HEK293 (cell line): Measurements from ENCODE around the gene SLC39A11.

ENCODE experiments used
- CTCF ChIP-seq: fragments of 450-650 bp; formaldehyde crosslinking; IDR thresholded peaks from 2 replicates; pipeline ENCODE4 v1.5.1; 2016; ENCODE audit warnings: missing biosample characterization, missing genetic modification characterization
- GLI4 ChIP-seq: fragments of 450-650 bp; formaldehyde crosslinking; IDR thresholded peaks from 2 replicates; pipeline ENCODE4 v1.5.1; 2016; ENCODE audit warnings: missing biosample characterization, missing genetic modification characterization
- KLF8 ChIP-seq: fragments of 450-650 bp; formaldehyde crosslinking; IDR thresholded peaks from 2 replicates; pipeline ENCODE4 v1.5.1; 2016; ENCODE audit warnings: missing biosample characterization, missing genetic modification characterization
- ZBTB48 ChIP-seq: fragments of 450-650 bp; formaldehyde crosslinking; IDR thresholded peaks from 2 replicates; pipeline ENCODE4 v1.5.1; 2016; ENCODE audit warnings: missing biosample characterization, missing genetic modification characterization
- ZFP37 ChIP-seq: fragments of 450-650 bp; formaldehyde crosslinking; IDR thresholded peaks from 2 replicates; pipeline ENCODE4 v1.5.1; 2016; ENCODE audit warnings: missing biosample characterization, missing genetic modification characterization
- ZNF174 ChIP-seq: fragments of 450-650 bp; formaldehyde crosslinking; IDR thresholded peaks from 2 replicates; pipeline ENCODE4 v1.5.0; 2017; ENCODE audit warnings: missing biosample characterization, mild to moderate bottlenecking, missing genetic modification characterization
- ZNF2 ChIP-seq: fragments of 450-650 bp; formaldehyde crosslinking; IDR thresholded peaks from 2 replicates; pipeline ENCODE4 v1.5.1; 2016; ENCODE audit warnings: missing biosample characterization, missing genetic modification characterization
- ZNF623 ChIP-seq: fragments of 450-650 bp; formaldehyde crosslinking; IDR thresholded peaks from 2 replicates; pipeline ENCODE4 v1.5.1; 2016; ENCODE audit warnings: missing biosample characterization, missing genetic modification characterization
- TF ChIP-seq, protein P1 (sequence below): fragments of 450-650 bp; formaldehyde crosslinking; IDR thresholded peaks from 2 replicates; pipeline ENCODE4 v1.5.1; 2016; ENCODE audit warnings: missing biosample characterization, missing genetic modification characterization

DNA sequence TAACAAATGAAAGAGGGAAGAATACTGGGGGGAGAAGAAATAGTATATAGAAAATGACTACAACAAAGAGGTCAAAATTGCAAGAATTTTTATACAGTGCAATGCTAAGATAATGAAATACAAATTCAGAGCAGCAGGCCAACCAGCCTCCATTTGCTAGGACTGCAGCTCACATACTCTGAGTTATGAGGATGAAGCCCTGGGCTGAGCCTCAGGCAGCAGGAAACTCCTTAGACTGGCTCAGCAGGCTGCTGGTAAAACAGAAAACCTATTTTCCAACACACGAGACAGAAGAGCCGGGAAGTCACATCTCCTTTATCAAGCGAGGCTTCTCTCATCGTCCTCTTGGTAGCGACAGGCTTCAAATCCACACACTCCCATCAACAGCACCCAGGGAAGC is 296.5 kb downstream of the SLC39A11 start:
- TF ChIP-seq, protein P1, sequence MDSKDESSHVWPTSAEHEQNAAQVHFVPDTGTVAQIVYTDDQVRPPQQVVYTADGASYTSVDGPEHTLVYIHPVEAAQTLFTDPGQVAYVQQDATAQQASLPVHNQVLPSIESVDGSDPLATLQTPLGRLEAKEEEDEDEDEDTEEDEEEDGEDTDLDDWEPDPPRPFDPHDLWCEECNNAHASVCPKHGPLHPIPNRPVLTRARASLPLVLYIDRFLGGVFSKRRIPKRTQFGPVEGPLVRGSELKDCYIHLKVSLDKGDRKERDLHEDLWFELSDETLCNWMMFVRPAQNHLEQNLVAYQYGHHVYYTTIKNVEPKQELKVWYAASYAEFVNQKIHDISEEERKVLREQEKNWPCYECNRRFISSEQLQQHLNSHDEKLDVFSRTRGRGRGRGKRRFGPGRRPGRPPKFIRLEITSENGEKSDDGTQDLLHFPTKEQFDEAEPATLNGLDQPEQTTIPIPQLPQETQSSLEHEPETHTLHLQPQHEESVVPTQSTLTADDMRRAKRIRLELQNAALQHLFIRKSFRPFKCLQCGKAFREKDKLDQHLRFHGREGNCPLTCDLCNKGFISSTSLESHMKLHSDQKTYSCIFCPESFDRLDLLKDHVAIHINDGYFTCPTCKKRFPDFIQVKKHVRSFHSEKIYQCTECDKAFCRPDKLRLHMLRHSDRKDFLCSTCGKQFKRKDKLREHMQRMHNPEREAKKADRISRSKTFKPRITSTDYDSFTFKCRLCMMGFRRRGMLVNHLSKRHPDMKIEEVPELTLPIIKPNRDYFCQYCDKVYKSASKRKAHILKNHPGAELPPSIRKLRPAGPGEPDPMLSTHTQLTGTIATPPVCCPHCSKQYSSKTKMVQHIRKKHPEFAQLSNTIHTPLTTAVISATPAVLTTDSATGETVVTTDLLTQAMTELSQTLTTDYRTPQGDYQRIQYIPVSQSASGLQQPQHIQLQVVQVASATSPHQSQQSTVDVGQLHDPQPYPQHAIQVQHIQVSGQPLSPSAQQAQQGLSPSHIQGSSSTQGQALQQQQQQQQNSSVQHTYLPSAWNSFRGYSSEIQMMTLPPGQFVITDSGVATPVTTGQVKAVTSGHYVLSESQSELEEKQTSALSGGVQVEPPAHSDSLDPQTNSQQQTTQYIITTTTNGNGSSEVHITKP = no peak
- TF ChIP-seq CTCF (tag by site-specific recombination) (no peak), ZNF174 (tag by site-specific recombination) (no peak), GLI4 (tag by site-specific recombination) (no peak), ZFP37 (tag by site-specific recombination) (no peak), ZNF623 (tag by site-specific recombination) (no peak), ZBTB48 (no peak), KLF8 (tag by site-specific recombination) (no peak), ZNF2 (tag by site-specific recombination) (no peak)
